Activated T-cell treated with anti-CD3 and anti-CD28 coated beads, Interleukin-2, amount 50 U/mL, for 4 hours (primary cell): Measurements from ENCODE around the gene CCR8. TPM values are rescaled to one million over a fixed set of nuclear protein-coding genes. Genes with fewer than 3 reads are reported as not detected.
A peak's percentile ranks its signal among the peaks of the same experiment; 100 is the strongest.
"Not testable (repeated sequence)": the region's sequence is repeated elsewhere in the genome, so short reads cannot be mapped to it uniquely, and the experiment has no call there.

ENCODE experiments used
- ATAC-seq, 2 donors: fragments of 200-7000 bp; cut with Tn5 transposase; one replicate each; pipeline ENCODE4 v1.10.0; 2021
- DNase-seq: peaks from one replicate; pipeline ENCODE4 v3.0.0-alpha.2; 2020
- H3K27me3 Mint-ChIP-seq: one replicate; pipeline ENCODE4 v1.8.0; 2021; ENCODE audit warnings: low read depth, mixed read lengths
- H3K36me3 Mint-ChIP-seq: one replicate; pipeline ENCODE4 v1.8.0; 2022; ENCODE audit warnings: mixed read lengths; ENCODE audit not compliant: insufficient read depth
- H3K4me1 Mint-ChIP-seq: one replicate; pipeline ENCODE4 v1.8.0; 2021; ENCODE audit warnings: low read depth, mixed read lengths
- H3K4me3 Mint-ChIP-seq: one replicate; pipeline ENCODE4 v1.8.0; 2021; ENCODE audit warnings: mild to moderate bottlenecking, moderate library complexity, mixed read lengths
- H3K9me3 Mint-ChIP-seq: one replicate; pipeline ENCODE4 v1.8.0; 2021; ENCODE audit warnings: mixed read lengths
- total RNA-seq, 3 donors: library from RNA; stranded (reverse); gene quantifications; one replicate each; pipeline ENCODE4 v1.2.1, GENCODE V29; 2021

CCR8 gene
- total RNA-seq, 3 donors from 2014 or later: 0.40 to 1.4 (median 0.87) TPM

GRCh38 chr3:39349080-39349479, 19.6 kb downstream of the CCR8 start:
- Mint-ChIP-seq H3K27me3 (no peaks in the 10 kb centered on the region), H3K9me3 (no peaks in the 10 kb centered on the region), H3K4me1 (peaks cover 22% of the 10 kb centered on the region), H3K36me3 (no peaks in the 10 kb centered on the region), H3K4me3 (no peak overlapping the region)
- ATAC-seq (no peak), DNase-seq (no peak)

DNA sequence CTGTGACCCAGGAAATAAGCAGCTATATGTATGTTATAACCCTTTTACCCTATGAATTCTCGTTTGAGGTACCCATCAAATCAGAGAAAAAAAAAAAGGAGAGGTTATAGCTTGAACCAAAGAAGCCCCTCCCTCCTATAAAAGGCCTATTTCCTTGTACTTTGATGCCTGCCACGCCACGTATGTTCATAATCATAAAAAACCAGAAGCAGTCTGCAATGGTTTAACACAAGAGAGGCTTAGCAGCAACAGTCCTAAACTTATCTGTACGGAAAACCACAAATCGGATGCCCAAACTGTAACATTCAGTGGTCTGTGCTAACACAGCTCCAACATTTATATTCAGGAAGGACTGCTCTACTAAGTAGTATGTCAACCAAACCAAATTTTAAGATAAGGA, 21.2 kb downstream of the CCR8 start:
- ATAC-seq: no peak
- H3K4me3 Mint-ChIP-seq: no peak overlapping the region
- no peak for DNase-seq
- no peaks in the 10 kb centered on the region for H3K27me3 Mint-ChIP-seq
- no peaks in the 10 kb centered on the region for H3K36me3 Mint-ChIP-seq
- no peaks in the 10 kb centered on the region for H3K9me3 Mint-ChIP-seq
- H3K4me1 Mint-ChIP-seq: peaks cover 22% of the 10 kb centered on the region

DNA sequence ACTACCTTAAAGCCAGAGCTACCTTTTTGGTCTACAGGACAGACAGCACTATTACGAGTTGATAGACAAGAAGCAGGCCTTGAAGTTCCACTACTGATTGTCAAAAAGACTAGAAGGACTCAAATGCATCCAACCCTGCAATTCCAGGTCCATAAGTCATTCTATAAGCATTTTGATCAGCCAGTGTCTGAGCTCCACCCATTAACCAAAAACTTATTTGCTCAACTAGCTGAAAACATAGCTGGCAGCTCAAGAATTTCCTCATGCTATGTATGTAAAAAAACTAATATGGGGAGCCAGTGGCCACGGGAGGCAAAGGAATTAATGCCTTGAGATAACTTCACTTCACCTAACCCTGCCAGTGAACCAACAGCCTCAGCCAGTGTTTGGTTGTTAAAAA, 21.6 kb downstream of the CCR8 start:
- H3K9me3 Mint-ChIP-seq, ATAC-seq, H3K4me3 Mint-ChIP-seq, DNase-seq, H3K27me3 Mint-ChIP-seq, H3K36me3 Mint-ChIP-seq: not testable (repeated sequence)
- peaks cover 21% of the 10 kb centered on the region for H3K4me1 Mint-ChIP-seq

DNA sequence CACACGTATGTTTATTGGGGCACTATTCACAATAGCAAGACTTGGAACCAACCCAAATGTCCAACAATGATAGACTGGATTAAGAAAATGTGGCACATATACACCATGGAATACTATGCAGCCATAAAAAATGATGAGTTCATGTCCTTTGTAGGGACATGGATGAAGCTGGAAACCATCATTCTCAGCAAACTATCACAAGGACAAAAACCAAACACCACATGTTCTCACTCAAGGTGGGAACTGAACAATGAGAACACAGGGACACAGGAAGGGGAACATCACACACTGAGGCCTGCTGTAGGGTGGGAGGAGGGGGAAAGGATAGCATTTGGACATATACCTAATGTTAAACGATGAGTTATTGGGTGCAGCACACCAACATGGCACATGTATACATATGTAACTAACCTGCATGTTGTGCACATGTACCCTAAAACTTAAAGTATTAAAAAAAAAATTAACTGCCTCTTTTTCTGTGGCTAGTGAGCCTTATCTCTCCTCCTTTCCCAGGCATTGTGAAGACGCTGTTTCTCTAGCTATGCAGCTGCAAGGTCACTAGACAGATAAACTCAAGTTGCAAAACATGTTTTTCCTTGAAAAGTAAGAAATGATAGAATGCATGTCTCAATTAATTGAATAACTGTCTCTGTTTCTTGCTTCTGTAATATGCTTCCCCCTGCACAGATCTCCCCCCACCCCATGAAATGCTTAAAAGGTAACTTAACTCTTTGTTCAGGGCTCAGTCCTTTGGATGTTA, 23.8 kb downstream of the CCR8 start:
- not testable (repeated sequence) for ATAC-seq, H3K9me3 Mint-ChIP-seq, H3K36me3 Mint-ChIP-seq, H3K4me3 Mint-ChIP-seq, DNase-seq, H3K27me3 Mint-ChIP-seq
- peaks cover 15% of the 10 kb centered on the region for H3K4me1 Mint-ChIP-seq

DNA sequence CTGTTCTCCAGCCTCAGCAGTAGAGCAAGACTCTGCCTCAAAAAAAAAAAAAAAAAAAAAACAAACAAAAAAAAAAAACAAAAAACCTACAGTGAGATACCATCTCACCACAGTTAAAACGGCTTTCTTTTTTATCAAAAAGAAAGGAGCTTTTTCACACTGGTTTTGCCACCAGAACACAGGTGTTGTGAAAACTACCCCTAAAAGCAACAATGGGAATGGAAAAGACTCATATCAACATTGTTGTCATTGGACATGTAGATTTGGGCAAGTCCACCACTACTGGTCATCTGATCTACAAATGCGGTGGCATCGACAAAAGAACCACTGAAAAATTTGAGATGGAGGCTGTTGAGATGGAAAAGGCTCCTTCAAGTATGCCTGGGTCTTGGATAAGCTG, 28.8 kb downstream of the CCR8 start:
- Mint-ChIP-seq H3K4me1 (peaks cover 45% of the 10 kb centered on the region), H3K4me3 (no peak overlapping the region), H3K36me3 (no peaks in the 10 kb centered on the region), H3K9me3 (no peaks in the 10 kb centered on the region), H3K27me3 (no peaks in the 10 kb centered on the region)
- ATAC-seq (no peak), DNase-seq (no peak)

DNA sequence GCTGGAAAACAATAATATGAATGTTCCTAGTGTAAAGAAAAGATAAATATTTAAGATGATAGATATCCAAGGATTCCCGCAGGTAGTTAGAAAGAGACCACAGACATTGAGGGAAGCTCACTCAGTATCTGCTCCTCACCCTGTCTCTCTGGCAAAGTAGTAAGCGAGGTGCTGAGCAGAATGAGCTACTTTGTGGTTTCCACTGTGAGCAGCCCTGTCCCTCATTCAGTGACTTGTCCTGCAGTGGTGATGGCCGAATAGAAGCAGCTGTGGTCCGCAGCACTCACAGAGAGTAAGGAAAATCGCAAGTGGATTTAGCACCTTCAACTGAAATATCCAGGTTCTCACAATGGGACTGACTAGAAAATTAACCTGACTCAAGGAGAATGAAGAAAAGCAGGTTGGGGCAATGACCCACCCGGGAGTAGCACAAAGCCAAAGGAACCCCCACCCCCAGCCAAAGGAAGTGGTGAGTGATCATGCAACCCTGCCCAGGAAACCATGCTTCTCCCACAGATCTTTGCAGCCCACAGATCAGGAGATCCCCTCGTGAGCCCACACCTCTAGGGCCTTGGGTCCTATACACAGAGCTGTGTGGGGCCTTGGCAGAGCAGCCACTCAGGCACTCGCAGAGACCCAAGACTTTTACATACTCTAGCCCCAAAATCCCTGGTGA, 31.9 kb downstream of the CCR8 start:
- peak; percentile 91 to 94 for ATAC-seq
- Mint-ChIP-seq H3K4me1 (peaks cover 54% of the 10 kb centered on the region), H3K4me3 (peak overlapping the region; percentile 29)

GRCh38 chr3:39362192-39362591, 32.7 kb downstream of the CCR8 start:
- H3K36me3 Mint-ChIP-seq: no peaks in the 10 kb centered on the region
- peaks cover 5% of the 10 kb centered on the region for H3K9me3 Mint-ChIP-seq
- peaks cover 53% of the 10 kb centered on the region for H3K4me1 Mint-ChIP-seq
- no peak for DNase-seq
- H3K4me3 Mint-ChIP-seq: no peak overlapping the region
- no peak for ATAC-seq
- no peaks in the 10 kb centered on the region for H3K27me3 Mint-ChIP-seq

More for the DNA sequence above, 31.9 kb downstream of the CCR8 start:
- peak; percentile 14 for DNase-seq
- Mint-ChIP-seq H3K27me3 (no peaks in the 10 kb centered on the region), H3K36me3 (no peaks in the 10 kb centered on the region), H3K9me3 (peaks cover 5% of the 10 kb centered on the region)

GRCh38 chr3:39362812-39363211, 33.3 kb downstream of the CCR8 start:
- H3K36me3 Mint-ChIP-seq: no peaks in the 10 kb centered on the region
- peaks cover 5% of the 10 kb centered on the region for H3K9me3 Mint-ChIP-seq
- H3K4me3 Mint-ChIP-seq: no peak overlapping the region
- DNase-seq (no peak), ATAC-seq (no peak)
- no peaks in the 10 kb centered on the region for H3K27me3 Mint-ChIP-seq
- H3K4me1 Mint-ChIP-seq: peaks cover 47% of the 10 kb centered on the region

- not testable (repeated sequence) for H3K4me1 Mint-ChIP-seq, H3K9me3 Mint-ChIP-seq, H3K36me3 Mint-ChIP-seq, H3K4me3 Mint-ChIP-seq, ATAC-seq, H3K27me3 Mint-ChIP-seq, DNase-seq
Observed at GRCh38 chr3:39370450-39370849, 40.9 kb downstream of the CCR8 start.

DNA sequence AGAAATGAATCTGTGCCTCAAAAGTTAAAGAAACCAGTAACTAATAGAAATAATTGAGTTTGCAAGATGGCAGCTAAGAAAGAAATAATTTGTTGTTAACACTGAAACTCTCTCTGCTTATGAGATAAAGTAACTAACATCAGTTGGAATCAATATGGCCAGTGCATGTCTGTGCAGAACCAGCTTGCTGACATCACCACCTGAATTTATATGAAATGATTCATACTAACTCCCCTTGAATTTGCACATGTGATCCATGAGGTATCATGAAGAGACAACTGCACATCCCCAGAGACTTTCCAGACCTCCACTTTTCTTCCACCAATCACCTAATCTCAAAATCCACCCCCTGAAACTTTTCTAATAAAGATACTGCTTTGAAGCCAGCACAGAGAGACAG, 43.3 kb downstream of the CCR8 start:
- H3K9me3 Mint-ChIP-seq: no peaks in the 10 kb centered on the region
- no peaks in the 10 kb centered on the region for H3K27me3 Mint-ChIP-seq
- no peaks in the 10 kb centered on the region for H3K36me3 Mint-ChIP-seq
- H3K4me1 Mint-ChIP-seq: no peaks in the 10 kb centered on the region
- ATAC-seq (no peak), DNase-seq (no peak)
- H3K4me3 Mint-ChIP-seq: no peak overlapping the region

- H3K27me3 Mint-ChIP-seq: no peaks in the 10 kb centered on the region
- H3K4me3 Mint-ChIP-seq: no peak overlapping the region
- DNase-seq (no peak), ATAC-seq (no peak)
- H3K4me1 Mint-ChIP-seq: peaks cover 4% of the 10 kb centered on the region
- no peaks in the 10 kb centered on the region for H3K36me3 Mint-ChIP-seq
- no peaks in the 10 kb centered on the region for H3K9me3 Mint-ChIP-seq
Observed at GRCh38 chr3:39376959-39377634, 47.6 kb downstream of the CCR8 start.

DNA sequence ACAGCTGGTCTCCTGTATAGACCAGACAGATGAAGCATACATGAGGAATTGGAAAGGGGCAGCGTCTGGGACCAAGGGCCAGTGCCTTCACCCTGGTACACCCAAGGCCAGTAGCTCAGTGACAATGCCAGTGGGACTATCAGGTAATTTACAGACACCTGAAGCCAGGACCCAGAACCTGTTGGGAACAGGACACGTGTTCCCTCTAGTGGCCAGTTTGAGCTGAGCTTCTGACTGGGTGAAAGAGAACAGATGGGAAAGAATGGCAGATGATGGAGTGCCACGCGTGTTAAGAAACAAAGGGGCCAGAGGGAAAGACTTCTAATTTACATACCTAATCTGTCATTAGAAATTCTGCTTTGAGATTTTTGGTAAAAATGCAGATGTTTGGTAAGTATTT, 48.6 kb downstream of the CCR8 start:
- Mint-ChIP-seq H3K4me1 (peaks cover 6% of the 10 kb centered on the region), H3K36me3 (no peaks in the 10 kb centered on the region), H3K27me3 (no peaks in the 10 kb centered on the region), H3K9me3 (no peaks in the 10 kb centered on the region), H3K4me3 (no peak overlapping the region)
- ATAC-seq: peak; percentile 80 to 87
- peak; percentile 53 for DNase-seq

GRCh38 chr3:39378957-39379777, 49.7 kb downstream of the CCR8 start:
- no peaks in the 10 kb centered on the region for H3K9me3 Mint-ChIP-seq
- no peaks in the 10 kb centered on the region for H3K27me3 Mint-ChIP-seq
- H3K4me3 Mint-ChIP-seq: no peak overlapping the region
- ATAC-seq (no peak), DNase-seq (no peak)
- no peaks in the 10 kb centered on the region for H3K36me3 Mint-ChIP-seq
- H3K4me1 Mint-ChIP-seq: peaks cover 6% of the 10 kb centered on the region

- Mint-ChIP-seq H3K4me1 (peaks cover 8% of the 10 kb centered on the region), H3K27me3 (no peaks in the 10 kb centered on the region), H3K9me3 (no peaks in the 10 kb centered on the region), H3K36me3 (no peaks in the 10 kb centered on the region), H3K4me3 (no peak overlapping the region)
- ATAC-seq: no peak
- DNase-seq: no peak
Observed at GRCh38 chr3:39379778-39380155, 50.3 kb downstream of the CCR8 start.
